SK-N-DZ (cell line): ENCODE results near the gene FBXO11.

Experiments
- DNase-seq: peaks from one replicate; pipeline ENCODE4 v3.0.0-alpha.2; 2015; ENCODE audit warnings: low spot score

FBXO11 gene

DNA sequence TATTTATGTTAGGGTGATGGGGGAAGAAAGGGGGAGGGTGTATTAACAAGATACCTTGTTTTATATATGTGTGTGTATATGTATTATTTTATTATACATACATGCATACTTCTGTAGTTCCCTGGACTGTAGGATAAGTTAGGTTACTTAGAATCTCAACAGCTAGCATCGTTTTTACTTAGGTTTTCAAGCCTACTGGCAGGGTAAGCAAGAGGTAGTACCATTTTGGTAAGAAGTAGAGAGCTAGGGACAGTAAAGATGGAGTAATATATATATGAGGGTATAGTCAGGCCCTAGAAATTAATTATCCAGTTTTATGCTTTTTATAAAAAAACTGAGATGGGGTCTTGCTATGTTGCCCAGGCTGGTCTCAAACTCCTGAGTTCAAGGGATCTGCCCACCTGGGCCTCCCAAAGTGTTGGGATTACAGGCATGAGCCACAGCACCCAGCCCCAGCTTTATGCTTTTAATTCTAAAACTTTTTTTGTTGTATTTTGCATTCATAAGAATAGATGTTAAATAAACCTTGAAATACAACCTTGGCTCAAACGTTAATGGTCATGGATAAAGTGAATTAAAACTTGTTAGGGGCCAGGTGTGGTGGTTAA is 110.1 kb downstream of the FBXO11 start:
- DNase-seq: no peak

GRCh38 chr2:47785986-47786385 is 120.3 kb downstream of the FBXO11 start:
- DNase-seq: no peak

DNA sequence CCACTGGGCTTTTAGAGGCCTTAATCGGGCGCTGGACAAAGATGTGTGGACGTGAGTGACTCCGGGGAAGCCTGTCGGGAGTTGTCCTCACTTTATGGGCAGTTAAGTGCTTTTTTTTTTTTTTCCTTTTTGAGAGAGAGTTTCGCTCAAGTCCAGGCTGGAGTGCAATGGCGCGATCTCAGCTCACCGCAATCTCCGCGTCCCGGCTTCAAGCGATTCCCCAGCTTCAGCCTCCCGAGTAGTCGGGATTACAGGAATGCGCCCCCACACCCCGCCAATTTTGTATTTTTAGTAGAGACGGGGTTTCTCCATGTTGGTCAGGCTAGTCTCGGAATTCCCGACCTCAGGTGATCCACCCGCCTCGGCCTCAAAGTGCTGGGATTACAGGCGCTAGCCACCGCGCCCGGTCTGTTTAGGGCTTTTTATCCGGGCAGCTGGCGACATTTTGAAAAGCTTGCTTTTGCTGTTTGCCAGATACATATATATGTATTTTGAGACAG is 121.9 kb downstream of the FBXO11 start:
- DNase-seq: no peak

- DNase-seq: peak; percentile 74
Observed at GRCh38 chr2:47783486-47784351, 122.6 kb downstream of the FBXO11 start.

- DNase-seq: peak; percentile 88
Observed at GRCh38 chr2:47782671-47783485, 123.4 kb downstream of the FBXO11 start, which contains the start of gene MSH6. MSH6 (plus strand) TSS chr2:47783145; CDS start chr2:47783234, 89 bp downstream.

DNA sequence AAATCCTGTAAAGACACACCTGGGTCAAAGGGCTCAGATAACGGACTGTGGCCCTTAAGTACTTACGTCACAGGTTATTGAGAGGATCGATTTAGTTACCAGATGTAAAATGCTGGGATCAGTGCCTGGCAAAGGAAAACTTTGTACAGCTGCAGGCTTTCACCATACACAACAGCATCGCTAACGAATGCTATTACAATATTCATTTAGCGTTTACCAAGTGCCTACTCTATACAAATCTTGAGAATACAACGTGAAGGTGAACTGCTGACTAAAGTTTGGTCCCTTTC is 124.0 kb downstream of the FBXO11 start:
- DNase-seq: no peak

- no peak for DNase-seq
Observed at GRCh38 chr2:47779426-47779790, 126.9 kb downstream of the FBXO11 start.

DNA sequence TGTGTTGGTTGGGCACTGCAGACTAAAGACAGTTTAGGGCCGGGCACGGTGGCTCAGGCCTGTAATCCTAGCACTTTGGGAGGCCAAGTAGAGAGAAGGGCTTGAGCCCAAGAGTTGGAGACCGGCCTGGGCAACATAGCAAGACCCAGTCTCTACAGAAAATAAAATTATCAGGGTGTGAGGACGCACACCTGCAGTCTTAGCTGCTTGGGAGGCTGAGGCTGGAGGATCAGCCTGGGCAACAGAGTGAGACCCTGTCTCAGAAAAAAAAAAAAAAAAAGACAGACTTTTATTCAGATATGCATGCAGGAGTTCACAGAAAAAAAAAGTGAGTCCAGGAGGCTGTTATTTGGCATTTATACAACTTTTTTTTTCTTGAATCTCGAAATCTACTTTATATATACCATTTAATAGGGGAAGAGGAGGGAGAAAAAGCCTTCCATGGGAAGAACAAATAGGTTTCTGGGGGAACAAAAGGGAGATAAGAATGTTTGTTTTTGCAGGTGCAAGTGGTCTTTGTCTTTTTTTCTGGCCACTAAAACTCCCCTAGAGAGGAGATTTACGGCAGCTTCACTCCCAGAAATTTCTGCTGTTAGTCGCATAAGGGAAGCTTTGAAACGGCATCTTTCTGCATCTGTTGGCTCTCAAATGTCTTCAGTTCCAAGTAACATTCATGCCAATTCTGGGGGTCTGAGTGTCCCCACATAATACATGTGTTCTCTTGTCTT is 127.4 kb downstream of the FBXO11 start:
- no peak for DNase-seq

DNA sequence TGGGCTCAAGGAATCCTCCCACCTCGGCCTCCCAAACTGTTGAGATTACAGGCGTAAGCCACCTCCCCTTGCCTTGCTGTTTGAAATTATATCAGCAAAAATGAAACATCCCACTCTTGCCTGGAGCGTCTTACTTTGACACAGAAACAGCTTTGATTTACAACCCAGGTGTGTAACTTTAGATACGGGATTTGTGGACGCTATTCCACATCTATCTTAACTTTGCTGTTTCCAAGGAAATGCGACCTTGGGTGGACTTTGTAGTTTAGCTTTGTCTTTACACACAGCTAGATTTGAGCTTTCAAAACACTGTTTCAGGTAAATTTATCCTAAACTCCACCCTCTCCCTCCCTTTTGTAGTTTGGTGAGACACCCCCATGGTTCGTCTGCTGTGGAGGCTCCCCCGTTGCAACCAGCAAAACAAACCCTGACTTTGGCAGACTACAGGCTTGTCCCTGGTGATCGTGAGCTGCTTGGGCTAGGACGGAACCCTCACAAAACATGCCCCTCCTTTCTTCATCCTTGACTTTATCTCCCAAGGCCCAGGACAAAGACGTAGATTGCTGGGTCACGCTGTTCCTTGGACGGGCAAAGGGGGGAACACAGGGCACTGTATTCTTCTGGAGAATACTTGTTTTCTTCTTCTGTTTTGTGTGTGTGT is 128.9 kb downstream of the FBXO11 start:
- no peak for DNase-seq

GRCh38 chr2:47774567-47774966 is 131.7 kb downstream of the FBXO11 start:
- no peak for DNase-seq

GRCh38 chr2:47772343-47772742 is 134.0 kb downstream of the FBXO11 start:
- no peak for DNase-seq

DNA sequence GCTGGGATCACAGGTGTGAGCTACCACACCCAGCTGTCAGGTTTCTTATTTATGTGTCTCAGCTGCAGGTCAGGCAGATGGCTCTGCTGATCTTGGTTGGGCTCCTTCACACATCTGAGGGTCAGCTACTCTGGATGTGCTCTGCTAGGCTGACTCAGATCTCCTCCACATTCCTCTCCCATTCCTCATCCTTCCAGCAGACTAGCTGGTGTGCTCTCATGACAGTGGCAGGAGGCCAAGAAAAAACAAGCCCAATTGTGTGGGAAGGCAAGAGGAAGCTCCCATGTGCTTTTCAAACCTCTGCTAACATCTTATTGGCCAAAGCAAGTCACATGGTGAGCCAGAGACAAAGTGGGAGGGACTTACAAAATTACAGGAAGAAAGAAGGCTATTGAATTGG is 135.1 kb downstream of the FBXO11 start:
- DNase-seq: no peak

DNA sequence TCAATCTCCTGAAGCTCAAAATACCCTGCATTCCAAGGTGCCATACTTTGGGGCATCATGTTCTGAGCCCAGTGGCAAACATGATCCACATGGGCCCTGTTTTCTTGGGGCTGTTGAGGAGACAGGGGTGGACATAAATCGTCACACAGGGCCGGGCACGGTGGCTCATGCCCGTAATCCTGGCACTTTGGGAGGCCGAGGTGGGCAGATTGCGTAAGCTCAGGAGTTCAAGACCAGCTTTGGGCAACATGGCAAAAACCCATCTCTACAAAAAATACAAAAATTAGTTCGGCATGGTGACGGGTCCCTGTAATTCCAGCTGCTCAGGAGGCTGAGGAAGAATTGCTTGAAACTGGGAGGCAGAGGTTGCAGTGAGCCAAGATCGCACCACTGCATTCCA is 137.0 kb downstream of the FBXO11 start:
- DNase-seq: no peak

DNA sequence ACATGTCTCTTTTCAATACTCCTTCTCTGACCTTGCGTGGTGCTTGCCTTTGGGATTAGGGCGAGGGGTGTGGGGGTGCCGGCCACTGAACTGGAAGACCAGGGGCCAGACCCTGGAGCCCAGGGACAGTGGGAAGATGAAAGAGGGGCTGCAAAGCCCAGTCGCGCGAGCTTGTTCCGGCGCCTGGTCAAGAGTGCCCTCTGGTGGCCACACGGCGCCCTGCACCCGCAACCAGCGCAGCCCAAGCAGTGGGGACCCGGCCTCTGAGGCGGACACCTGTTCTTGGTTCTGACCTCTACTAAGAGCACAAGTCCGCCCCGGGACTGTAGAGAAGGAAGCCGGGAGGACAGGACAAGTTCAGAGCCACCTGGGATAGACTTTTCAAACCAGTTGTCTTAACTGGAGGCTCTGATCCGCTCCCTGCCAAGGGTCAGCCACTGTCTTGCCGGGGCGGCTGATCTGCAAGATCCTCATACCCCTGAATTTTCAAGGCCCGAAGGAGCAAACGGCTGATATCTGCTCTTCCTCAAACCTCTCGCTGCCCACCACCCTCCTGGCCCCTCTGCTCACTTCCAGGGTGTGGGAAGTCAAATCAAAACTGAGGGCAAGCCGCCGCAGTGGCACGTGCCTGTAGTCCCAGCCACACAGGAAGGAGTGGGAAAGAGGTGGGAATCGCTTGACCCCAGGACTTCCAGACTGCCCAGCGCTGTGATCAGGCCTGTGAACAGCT is 138.3 kb downstream of the FBXO11 start:
- DNase-seq: peak; percentile 53

GRCh38 chr2:47767497-47767844 is 138.8 kb downstream of the FBXO11 start:
- no peak for DNase-seq

- DNase-seq: no peak
Observed at GRCh38 chr2:47751856-47752414, 154.4 kb downstream of the FBXO11 start.

DNA sequence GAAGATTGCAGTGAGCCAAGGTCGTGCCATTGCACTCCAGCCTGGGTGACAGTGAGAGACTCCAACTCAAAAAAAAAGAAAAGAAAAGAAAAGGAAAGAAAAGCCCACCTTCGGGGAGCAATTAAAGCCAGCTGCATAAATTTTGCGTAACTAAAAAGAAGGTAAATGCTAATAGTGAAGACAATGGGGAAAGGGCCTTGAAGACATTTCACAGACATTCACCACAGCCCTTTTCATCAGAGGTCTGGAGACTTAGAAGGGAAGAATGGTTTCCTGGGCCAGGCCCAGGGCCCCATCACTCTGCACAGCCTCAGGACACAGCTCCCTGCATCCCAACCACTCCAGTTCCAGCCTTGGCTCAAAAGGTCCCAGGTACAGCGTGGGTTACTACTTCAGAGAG is 158.4 kb downstream of the FBXO11 start:
- no peak for DNase-seq

GRCh38 chr2:47744074-47744473 is 162.2 kb downstream of the FBXO11 start:
- DNase-seq: no peak

- DNase-seq: no peak
Observed at GRCh38 chr2:47741637-47742036, 164.7 kb downstream of the FBXO11 start.

DNA sequence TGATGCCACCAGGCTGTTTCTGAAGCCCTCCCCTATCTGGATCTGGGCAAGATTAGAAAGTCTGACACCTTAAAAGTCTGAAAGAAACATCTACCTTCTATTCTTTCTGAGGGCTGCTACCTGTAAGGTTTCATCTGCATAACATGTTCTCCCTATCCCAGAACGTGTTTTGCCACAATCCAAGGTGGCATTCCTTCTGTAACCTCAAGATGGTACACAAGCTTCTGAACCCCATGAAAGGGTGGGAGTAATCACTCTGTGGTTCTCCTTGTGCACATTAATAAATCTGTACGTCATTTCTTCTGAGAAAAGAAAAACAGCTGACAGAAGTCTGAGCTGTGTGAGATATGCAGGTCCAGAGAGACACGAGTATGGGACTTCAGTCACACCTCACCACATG is 165.2 kb downstream of the FBXO11 start:
- DNase-seq: no peak
